Measurements from ENCODE around the gene SCT.

SCT gene

GRCh38 chr11:643366-643765 is 16.4 kb upstream of the SCT start:
- DNase-seq = no peak

GRCh38 chr11:641806-642370 is 14.9 kb upstream of the SCT start:
- DNase-seq = no peak

- no peak for DNase-seq
Measured at GRCh38 chr11:640021-640706, 13.2 kb upstream of the SCT start.

- no peak for DNase-seq
Measured at GRCh38 chr11:639332-639955, 12.5 kb upstream of the SCT start.

DNA sequence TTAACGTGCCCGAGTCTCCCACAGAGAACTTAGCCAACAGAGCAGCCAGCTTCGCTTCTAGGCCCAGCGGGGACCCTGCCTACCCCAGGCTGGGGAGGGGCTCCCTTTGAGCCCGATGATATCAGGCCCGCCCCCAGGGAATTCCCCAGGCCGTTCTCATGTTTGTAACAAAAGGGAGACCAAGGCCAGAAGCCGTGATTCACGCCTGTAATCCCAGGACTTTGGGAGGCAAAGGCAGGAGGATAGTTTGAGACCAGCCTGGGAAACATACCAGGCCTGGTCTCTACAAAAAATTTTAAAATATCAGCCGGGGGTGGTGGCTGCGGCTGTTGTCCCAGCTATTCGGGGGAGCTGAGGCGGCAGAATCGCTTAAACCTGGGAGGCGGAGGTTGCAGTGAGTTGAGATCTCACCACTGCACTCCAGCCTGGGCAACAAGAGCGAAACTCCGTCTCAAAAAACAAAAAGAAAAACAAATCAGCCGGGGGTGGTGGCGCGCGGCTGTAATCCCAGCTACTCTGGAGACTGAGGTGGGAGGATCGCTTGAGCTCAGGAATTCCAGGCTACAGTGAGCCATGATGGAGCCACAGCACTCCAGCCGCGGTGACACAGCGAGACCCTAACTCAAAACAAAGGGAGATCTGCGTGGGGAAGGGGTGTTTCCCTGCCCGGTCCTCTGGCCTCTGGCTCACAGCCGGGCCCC is 11.8 kb upstream of the SCT start:
- DNase-seq = no peak

- no peak for DNase-seq
Measured at GRCh38 chr11:637593-638521, 10.9 kb upstream of the SCT start.

DNA sequence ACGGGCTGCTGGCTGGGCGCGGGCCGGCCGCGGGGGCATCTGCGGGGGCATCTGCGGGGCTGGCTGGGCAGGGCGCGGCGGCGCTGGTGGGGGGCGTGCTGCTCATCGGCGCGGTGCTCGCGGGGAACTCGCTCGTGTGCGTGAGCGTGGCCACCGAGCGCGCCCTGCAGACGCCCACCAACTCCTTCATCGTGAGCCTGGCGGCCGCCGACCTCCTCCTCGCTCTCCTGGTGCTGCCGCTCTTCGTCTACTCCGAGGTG is 10.3 kb upstream of the SCT start:
- DNase-seq = no peak

DNA sequence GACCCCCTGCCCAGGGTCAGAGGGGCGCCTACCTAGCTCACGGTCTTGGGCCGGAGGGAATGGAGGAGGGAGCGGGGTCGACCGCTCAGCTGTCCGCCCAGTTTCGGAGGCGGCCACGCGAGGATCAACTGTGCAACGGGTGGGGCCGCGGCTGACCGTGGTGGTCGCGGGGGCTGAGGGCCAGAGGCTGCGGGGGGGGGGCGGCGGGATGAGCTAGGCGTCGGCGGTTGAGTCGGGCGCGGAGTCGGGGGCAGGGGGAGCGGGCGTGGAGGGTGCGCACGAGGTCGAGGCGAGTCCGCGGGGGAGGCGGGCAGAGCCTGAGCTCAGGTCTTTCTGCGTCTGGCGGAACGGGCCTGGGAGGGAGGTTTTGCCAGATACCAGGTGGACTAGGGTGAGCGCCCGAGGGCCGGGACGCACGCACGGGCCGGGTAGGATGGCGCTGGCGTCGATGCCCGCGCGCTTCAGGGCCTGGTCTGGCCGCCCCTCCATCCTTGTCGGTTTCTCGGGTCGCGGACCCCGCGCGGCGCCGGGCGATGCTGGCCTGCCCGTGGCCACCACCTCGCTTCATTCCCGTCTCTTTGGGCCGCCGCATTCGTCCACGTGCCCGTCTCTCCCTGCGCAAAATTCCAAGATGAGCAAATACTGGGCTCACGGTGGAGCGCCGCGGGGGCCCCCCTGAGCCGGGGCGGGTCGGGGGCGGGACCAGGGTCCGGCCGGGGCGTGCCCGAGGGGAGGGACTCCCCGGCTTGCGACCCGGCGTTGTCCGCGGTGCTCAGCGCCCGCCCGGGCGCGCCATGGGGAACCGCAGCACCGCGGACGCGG is 9.7 kb upstream of the SCT start, which contains the start of gene DRD4:
Gene DRD4 (plus strand): TSS at position 759 of the 822 bp plus-strand sequence. CDS start 36 bp downstream, at position 795.
- DNase-seq = no peak

DNA sequence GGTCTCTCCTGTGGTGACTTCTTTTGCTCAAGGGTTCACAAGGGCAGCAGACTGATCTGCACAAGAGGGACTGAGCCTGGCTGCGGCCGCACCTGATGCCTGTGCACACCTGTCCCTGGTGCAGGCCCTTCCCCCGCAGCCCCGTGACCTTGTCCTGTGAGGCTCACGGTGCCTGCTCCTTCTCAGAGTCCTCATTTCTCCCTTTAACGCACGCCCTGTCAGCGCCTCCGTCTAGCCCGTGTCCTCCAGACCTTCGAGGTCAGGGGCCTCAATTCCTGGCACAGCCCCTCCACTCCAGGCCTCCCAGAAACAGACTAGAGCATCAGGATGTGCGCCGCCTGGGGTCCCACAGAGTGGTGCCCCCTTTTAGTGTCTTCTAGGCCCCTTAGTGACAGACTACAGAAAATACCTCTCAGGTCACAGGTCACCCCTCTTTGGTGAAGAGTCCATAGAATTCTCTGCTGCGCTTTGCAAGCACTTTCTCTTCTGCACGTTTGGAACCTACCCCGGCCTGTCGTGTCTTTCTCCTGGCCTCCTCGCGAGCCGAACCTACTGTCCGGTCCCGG is 9.0 kb upstream of the SCT start:
- DNase-seq = no peak

DNA sequence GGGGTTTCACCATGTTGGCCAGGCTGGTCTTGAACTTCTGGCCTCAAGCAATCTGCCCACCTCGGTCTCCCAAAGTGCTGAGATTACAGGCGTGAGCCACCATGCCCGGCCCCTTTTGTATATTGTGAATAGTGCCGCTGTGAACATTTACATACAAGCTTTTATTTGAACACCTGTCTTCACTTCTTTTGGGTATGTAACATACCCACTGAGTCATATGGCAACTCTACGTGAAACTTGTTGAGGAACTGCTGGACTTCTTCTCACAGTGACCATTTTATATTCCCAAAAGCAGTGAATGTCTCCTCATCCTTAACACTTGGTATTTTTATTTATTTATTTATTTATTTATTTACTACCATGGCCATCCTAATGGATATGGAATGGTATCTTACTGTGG is 3.9 kb upstream of the SCT start:
- no peak for DNase-seq

DNA sequence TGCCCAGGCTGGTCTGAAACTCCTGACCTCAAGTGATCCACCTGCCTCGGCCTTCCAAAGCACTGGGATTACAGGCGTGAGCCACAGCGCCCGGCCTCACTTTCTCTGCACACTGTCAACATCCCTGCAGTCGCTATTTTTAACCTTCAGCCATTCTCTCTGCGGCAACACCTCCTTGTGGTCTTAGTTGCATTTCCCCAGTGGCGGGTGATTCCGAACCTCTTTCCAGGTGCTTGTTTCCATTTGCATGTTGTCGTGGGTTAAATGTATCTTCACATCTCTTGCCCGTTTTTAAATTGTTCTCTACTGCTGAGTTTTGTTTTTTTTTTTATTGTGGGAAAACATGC is 2.2 kb upstream of the SCT start:
- no peak for DNase-seq

DNA sequence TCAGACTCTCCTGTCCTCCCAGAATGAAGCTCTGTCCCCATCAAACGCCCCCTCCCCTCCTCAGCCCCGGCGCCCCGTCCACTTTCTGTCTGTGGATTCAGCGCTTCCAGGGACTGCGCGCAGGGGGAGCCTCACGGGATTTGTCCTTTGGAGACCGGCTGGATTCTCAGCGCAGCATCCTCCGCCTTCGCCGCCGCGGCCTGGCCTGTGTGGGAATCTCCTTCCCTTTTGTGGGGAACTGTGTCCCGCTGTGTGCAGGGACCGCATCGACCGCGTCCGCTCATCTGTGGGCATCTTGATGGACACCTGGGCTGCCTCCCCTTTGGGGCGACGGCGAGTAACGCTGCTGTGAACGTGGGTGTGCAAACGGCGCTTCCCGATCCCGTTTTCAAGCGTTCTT is 1.1 kb upstream of the SCT start:
- no peak for DNase-seq

DNA sequence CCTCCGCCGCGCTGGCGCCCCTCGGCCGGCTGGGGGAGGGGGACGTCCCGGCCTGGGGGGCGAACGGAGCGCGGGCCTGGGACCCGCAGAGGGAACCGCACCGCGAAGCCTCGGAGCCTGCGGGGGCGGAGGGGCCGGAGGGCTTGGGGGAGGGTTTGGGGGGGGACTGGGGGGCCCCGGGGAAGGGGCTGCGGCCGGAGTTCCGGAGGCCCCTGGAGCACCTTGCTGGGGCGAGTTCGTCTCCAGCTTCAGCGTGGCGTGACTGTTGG is 261 bp upstream of the SCT start:
- no peak for DNase-seq

DNA sequence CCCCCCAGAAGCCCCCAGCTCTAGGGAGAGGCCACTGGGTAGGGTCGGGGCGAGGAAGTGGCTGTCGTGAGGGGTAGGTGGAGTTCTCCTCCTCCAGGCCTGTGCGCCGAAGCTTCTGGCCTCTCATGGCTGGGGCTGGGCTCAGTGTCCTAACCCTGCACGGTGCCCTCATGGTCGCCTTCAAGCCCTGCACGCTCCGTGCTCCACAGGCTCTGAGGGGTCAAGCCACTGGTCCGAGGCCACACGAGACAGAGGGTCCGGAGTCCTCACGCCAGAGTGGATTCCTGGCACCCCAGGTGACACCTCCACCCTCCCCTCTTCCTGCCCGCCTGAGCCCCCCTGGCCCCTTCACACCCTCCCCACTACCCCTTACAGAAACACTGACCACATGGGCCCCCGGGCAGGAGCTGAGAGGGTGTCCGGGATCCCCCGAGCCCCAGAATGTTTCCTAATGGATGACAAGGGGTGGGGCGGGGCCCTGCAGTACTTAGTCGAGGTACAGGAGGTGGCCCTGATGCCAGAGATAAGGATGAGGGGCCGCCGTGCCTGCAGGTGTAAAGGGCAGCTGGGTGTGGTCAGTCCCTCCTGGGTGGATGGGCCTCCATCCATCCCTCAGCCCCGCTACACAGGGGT is 1.2 kb downstream of the SCT start:
- DNase-seq = no peak

- DNase-seq = no peak
Measured at GRCh38 chr11:624705-625635, 2.0 kb downstream of the SCT start, which contains the start of gene CDHR5. CDHR5 (minus strand) TSS chr11:624955; CDS start chr11:624902, 53 bp downstream.

DNA sequence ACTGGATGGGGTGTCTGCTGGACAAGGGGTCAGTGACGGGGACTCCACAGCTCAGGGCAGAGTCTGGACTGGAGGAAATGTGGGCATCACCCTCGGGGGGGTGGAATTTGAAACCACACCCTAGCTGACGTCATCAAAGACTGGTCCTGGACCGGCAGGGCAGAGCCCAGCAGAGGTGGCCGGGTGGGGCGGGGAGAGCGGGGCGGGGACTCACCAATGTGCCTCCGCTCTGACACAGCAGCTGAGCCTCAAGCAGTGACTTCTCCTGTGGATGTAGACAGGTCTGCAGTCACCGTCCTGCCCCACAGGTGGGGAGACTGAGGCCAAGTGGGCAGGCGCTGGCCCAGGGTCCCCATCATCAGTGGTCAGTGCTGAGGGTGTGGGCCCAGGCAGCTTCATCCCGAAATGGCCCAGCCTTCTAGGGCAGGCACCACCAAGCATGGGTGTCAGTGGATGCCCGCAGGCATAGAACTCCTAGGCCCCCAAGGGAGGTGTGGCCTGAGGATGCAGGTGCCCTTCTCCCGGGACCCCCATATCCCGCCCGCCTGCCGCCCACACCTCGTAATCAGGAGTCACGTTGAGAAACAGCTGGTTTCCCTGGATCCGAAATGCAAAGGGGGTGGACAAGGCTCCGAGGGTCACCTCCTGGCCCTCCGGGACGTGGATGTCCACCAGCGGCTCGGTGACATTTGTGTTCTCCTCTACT is 2.8 kb downstream of the SCT start:
- DNase-seq = no peak

GRCh38 chr11:623349-623869 is 3.6 kb downstream of the SCT start:
- DNase-seq = no peak

GRCh38 chr11:621838-622237 is 5.1 kb downstream of the SCT start:
- DNase-seq = no peak

Data from T1000 (cell line).